ENCODE results near the gene IZUMO1R. TPM values are rescaled to one million over a fixed set of nuclear protein-coding genes. Genes with fewer than 3 reads are reported as not detected.
"Not testable (repeated sequence)": the region's sequence is repeated elsewhere in the genome, so short reads cannot be mapped to it uniquely, and the experiment has no call there.

The IZUMO1R gene
- total RNA-seq, 2 experiments from 2014 or later, result not detected

DNA sequence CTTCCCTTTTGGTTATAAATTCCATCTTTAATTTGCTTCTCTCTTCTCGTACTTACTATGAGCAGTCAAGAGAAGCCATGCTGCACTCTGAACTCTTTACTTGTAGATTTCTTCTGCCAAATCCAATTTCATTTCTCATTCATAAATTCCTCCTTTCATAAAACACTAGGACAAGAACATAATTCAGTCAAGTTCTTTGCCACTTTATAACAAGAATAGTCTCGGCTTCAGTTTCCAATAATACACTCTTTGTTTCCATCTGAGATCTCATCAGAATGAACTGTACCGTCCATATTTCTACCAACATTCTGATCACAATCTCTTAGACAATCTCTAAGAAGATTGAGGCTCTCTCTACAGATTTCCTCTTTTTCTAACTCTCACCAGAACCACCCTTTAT, 25.1 kb downstream of the IZUMO1R start:
- CTCF ChIA-PET, result no interaction called here
- H3K27me3 Mint-ChIP-seq, result peaks cover 4% of the 10 kb centered on the region
- no peak overlapping the region for H3K4me3 Mint-ChIP-seq
- no peaks in the 10 kb centered on the region for H3K4me1 Mint-ChIP-seq
- DNase-seq, result no peak
- intact Hi-C loops (cut with DNase I, micrococcal nuclease), result no loop called here
- H3K36me3 Mint-ChIP-seq (ENCODE audit: low read depth), result no peaks in the 10 kb centered on the region
- H3K27ac Mint-ChIP-seq, result no peak overlapping the region
- peaks cover 2% of the 10 kb centered on the region for H3K9me3 Mint-ChIP-seq (ENCODE audit: low read depth)
- ATAC-seq, result no peak
- POLR2A ChIA-PET, result no interaction called here

DNA sequence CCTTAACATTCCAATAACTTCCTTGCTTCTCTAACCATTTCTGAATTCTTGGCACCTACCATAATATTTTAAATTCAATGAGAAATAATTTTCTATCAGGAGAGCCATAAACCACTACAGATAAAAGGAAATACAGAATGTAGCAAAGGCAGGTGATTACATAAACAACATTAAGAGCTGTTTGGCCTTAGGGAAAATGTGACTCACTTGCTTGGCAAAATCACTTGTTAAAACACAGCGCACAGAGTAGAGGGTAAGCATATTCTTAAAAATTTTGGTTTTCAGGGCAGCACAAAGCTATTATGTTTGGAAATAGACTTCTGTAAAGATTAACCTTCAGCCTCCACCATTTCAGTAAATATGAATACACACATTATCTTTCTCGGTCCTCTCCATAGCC, 26.4 kb downstream of the IZUMO1R start:
- H3K27me3 Mint-ChIP-seq, result peaks cover 3% of the 10 kb centered on the region
- intact Hi-C loops (cut with DNase I, micrococcal nuclease), result no loop called here

DNA sequence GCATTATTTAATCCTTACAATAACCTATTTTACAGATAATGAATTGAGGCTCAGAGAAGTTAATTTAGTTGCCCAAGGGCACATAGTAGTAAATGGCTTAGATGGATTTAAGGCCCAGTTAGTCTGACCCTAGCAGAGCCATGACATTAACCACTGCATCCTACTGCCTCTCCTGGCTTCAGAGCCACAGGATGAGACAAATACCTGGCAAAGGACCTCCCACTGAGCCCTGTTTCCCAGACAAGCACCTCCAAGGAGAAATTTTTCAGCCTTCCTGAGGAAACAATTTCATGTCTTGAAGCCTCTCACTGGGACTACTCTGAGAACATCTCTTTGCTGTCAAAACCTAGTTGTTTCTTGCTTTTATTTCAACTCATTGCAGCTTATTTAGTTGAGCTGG, 28.4 kb downstream of the IZUMO1R start:
- CTCF ChIA-PET, result no interaction called here
- POLR2A ChIA-PET, result no interaction called here

More for the DNA sequence above, 26.4 kb downstream of the IZUMO1R start:
- ATAC-seq, result no peak
- POLR2A ChIA-PET, result no interaction called here
- H3K36me3 Mint-ChIP-seq (ENCODE audit: low read depth), result no peaks in the 10 kb centered on the region
- CTCF ChIA-PET, result no interaction called here
- no peaks in the 10 kb centered on the region for H3K4me1 Mint-ChIP-seq
- no peaks in the 10 kb centered on the region for H3K9me3 Mint-ChIP-seq (ENCODE audit: low read depth)
- DNase-seq, result no peak
- H3K27ac Mint-ChIP-seq, result no peak overlapping the region
- no peak overlapping the region for H3K4me3 Mint-ChIP-seq

DNA sequence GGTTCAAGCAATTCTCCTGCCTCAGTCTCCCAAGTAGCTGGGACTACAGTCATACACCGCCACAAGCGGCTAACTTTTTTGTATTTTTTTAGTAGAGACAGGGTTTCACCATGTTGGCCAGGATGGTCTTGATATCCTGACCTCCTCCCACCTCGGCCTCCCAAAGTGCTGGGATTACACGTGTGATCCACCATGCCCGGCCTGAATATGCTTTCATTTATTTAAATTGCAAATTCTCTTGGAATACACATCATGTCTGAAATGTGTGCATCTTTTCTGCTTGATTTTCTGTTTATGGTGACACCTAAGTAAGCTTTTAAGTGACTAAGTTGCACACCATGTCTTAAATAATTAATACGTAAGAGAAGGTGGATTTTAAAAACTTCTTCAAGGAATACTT, 31.7 kb downstream of the IZUMO1R start:
- ChIA-PET CTCF (no interaction called here), POLR2A (no interaction called here)
- Mint-ChIP-seq H3K27me3 (peaks cover 8% of the 10 kb centered on the region), H3K4me1 (no peaks in the 10 kb centered on the region), H3K36me3 (ENCODE audit: low read depth) (no peaks in the 10 kb centered on the region), H3K27ac (no peak overlapping the region), H3K9me3 (ENCODE audit: low read depth) (peaks cover 2% of the 10 kb centered on the region), H3K4me3 (no peak overlapping the region)
- ATAC-seq, result no peak
- DNase-seq, result no peak
- intact Hi-C loops (cut with DNase I, micrococcal nuclease), result no loop called here

More for the DNA sequence above, 28.4 kb downstream of the IZUMO1R start:
- intact Hi-C loops (cut with DNase I, micrococcal nuclease), result no loop called here
- DNase-seq, result no peak
- Mint-ChIP-seq H3K36me3 (ENCODE audit: low read depth) (no peaks in the 10 kb centered on the region), H3K4me1 (no peaks in the 10 kb centered on the region), H3K9me3 (ENCODE audit: low read depth) (no peaks in the 10 kb centered on the region), H3K27ac (no peak overlapping the region), H3K4me3 (no peak overlapping the region), H3K27me3 (peaks cover 11% of the 10 kb centered on the region)
- ATAC-seq, result no peak

DNA sequence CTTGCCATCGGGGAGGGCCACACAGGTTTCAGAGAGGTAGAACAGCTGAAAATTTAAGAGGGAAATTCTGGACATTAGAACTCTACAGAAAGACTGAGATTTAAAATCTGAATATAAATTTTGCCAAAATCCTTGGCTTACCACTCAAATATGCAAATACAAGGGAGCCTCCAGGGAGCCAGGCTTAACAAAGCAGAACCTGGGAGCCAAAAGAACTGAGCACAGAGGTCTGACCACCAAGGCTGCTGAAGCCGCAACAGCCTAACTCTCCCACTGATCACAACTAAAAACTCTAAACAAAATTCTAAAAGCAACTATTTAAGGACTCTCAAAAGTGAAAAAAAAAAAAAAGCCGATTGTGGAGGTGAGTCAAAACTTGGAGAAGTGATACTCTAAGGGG, 34.3 kb downstream of the IZUMO1R start:
- ATAC-seq (no peak), DNase-seq (no peak)
- no peak overlapping the region for H3K27ac Mint-ChIP-seq
- no peak overlapping the region for H3K4me3 Mint-ChIP-seq
- CTCF ChIA-PET, result no interaction called here
- intact Hi-C loops (cut with DNase I, micrococcal nuclease), result no loop called here
- POLR2A ChIA-PET, result no interaction called here
- H3K4me1 Mint-ChIP-seq, result no peaks in the 10 kb centered on the region
- H3K36me3 Mint-ChIP-seq (ENCODE audit: low read depth), result no peaks in the 10 kb centered on the region
- H3K9me3 Mint-ChIP-seq (ENCODE audit: low read depth), result peaks cover 2% of the 10 kb centered on the region
- peaks cover 8% of the 10 kb centered on the region for H3K27me3 Mint-ChIP-seq

DNA sequence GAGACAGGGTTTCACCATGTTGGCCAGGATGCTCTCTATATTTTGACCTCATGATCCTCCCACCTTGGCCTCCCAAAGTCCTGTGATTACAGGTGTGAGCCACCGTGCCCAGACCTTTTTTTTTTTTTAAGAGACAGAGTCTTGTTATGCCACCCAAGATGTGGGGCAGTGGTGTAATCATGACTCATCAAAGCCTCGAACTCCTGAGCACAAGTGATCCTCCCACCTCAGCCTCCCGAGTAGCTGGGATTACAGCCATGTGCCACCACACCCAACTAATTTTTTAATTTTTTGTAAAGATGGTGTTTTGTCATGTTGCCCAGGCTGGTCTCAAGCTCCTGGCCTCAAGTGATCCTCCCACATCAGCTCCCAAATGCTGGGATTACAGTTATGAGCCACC, 37.9 kb downstream of the IZUMO1R start:
- ChIA-PET POLR2A (no interaction called here), CTCF (no interaction called here)
- H3K9me3 Mint-ChIP-seq (ENCODE audit: low read depth), result peaks cover 2% of the 10 kb centered on the region
- no peaks in the 10 kb centered on the region for H3K36me3 Mint-ChIP-seq (ENCODE audit: low read depth)
- peaks cover under 1% of the 10 kb centered on the region for H3K27me3 Mint-ChIP-seq
- no peaks in the 10 kb centered on the region for H3K4me1 Mint-ChIP-seq
- DNase-seq (no peak), ATAC-seq (no peak)
- intact Hi-C loops (cut with DNase I, micrococcal nuclease), result no loop called here
- no peak overlapping the region for H3K27ac Mint-ChIP-seq
- H3K4me3 Mint-ChIP-seq, result no peak overlapping the region

DNA sequence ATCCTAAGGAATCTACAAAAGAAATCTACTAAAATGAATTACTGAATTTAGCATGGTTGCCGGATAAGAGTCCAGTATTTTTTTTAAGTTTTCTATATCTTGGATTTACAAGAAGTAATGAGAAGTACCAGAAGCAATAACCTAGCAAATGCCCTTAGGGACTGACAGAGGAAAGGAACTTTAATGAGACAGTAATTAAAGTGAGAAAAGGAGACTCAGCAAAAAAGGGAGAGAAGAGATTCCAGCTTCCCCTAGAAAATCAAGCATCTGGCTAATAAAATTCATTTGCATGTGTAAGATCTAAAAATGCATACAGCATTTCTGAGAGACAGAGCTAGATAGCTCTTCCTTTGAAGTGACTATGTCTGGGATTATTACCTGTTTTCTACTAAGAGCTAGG, 39.1 kb downstream of the IZUMO1R start:
- Mint-ChIP-seq H3K4me1 (no peaks in the 10 kb centered on the region), H3K27ac (no peak overlapping the region), H3K27me3 (no peaks in the 10 kb centered on the region), H3K4me3 (no peak overlapping the region), H3K9me3 (ENCODE audit: low read depth) (peaks cover 2% of the 10 kb centered on the region), H3K36me3 (ENCODE audit: low read depth) (no peaks in the 10 kb centered on the region)
- POLR2A ChIA-PET, result no interaction called here
- intact Hi-C loops (cut with DNase I, micrococcal nuclease), result no loop called here
- ATAC-seq, result no peak
- CTCF ChIA-PET, result no interaction called here
- DNase-seq, result no peak

DNA sequence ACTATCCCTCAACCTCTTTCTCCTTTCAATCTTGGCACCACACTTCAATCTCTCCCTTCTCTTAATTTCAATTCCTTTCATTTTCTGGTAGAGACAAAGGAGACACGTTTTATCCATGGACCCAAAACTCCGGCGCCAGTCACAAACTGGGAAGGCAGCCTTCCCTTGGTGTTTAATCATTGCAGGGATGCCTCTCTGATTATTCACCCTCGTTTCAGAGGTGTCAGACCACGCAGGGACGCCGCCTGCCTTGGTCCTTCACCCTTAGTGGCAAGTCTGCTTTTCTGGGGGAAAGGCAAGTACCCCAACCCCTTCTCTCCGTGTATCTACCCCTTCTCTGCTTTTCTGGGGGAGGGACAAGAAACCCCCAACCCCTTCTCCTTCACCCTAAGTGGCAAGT, 41.9 kb downstream of the IZUMO1R start:
- DNase-seq; H3K4me1 Mint-ChIP-seq; POLR2A ChIA-PET; H3K36me3 Mint-ChIP-seq (ENCODE audit: low read depth); ATAC-seq; CTCF ChIA-PET; H3K9me3 Mint-ChIP-seq (ENCODE audit: low read depth); H3K4me3 Mint-ChIP-seq; intact Hi-C loops (cut with DNase I, micrococcal nuclease); H3K27ac Mint-ChIP-seq; H3K27me3 Mint-ChIP-seq: not testable (repeated sequence)

DNA sequence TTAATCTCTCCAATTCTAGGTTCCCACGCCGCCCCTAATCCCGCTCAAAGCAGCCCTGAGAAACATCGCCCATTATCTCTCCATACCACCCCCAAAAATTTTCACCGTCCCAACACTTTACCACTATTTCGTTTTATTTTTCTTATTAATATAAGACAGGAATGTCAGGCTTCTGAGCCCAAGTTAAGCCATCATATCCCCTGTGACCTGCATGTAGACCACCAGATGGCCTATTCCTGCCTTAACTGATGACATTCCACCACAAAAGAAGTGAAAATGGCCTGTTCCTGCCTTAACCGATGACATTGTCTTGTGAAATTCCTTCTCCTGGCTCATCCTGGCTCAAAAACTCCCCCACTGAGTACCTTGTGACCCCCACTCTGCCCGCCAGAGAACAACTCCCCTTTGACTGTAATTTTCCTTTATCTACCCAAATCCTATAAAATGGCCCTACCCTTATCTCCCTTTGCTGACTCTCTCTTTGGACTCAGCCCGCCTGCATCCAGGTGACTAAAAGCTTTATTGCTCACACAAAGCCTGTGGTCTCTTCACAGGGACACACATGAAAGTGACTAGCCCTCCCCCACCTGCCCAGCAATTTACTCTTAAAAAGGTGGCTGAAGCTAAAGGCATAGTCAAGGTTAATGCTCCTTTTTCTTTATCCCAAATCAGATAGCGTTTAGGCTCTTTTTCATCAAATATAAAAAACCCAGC, 46.6 kb downstream of the IZUMO1R start:
- H3K4me1 Mint-ChIP-seq; POLR2A ChIA-PET; CTCF ChIA-PET; intact Hi-C loops (cut with DNase I, micrococcal nuclease); H3K27ac Mint-ChIP-seq; H3K4me3 Mint-ChIP-seq; H3K36me3 Mint-ChIP-seq (ENCODE audit: low read depth); H3K9me3 Mint-ChIP-seq (ENCODE audit: low read depth); DNase-seq; ATAC-seq: not testable (repeated sequence)
- peaks cover 18% of the 10 kb centered on the region for H3K27me3 Mint-ChIP-seq

Other genes starting within 250 kb of the IZUMO1R start
- gene PANX1, start 175.7 kb upstream of the IZUMO1R start, total RNA-seq, result 10 to 100 TPM in 1 of 2 experiments, 1 to 10 TPM in 1; 9.8 to 10.7 TPM
- under 1 TPM; 0.07 to 0.12 TPM for gene GPR83, start 96.8 kb downstream of the IZUMO1R start, total RNA-seq
- 10 to 100 TPM; 36.8 to 51.3 TPM for gene MRE11, start 189.3 kb downstream of the IZUMO1R start, total RNA-seq
- gene ANKRD49, start 189.4 kb downstream of the IZUMO1R start, total RNA-seq, result 10 to 100 TPM; 20.8 to 22.4 TPM
- gene C11orf97, start 207.9 kb downstream of the IZUMO1R start, total RNA-seq, result not detected
- gene FUT4, start 239.3 kb downstream of the IZUMO1R start, total RNA-seq, result 1 to 10 TPM; 4.4 to 4.9 TPM

Data from activated CD4-positive, alpha-beta T cell treated with anti-CD3 and anti-CD28 coated beads for 36 hours (primary cell).